Activated CD4-positive, alpha-beta memory T cell treated with anti-CD3 and anti-CD28 coated beads, Interleukin-2, amount 10 ng/mL, durations not matched to agents 7 days and 5 days (primary cell): Measurements from ENCODE around the gene BCAS3. TPM values are rescaled to one million over a fixed set of nuclear protein-coding genes. Genes with fewer than 3 reads are reported as not detected.
"Not testable (repeated sequence)": the region's sequence is repeated elsewhere in the genome, so short reads cannot be mapped to it uniquely, and the experiment has no call there.

Source experiments
- CTCF ChIA-PET: fragments of 350-600 bp; sonication (Branson Sonifier 250); formaldehyde crosslinking; loops from one replicate; lab custom pipeline; 2021; ENCODE audit warnings: antibody characterized with exemption, inconsistent platforms; lab: Charles Lee
- POLR2A ChIA-PET: fragments of 350-600 bp; sonication (Branson Sonifier 250); formaldehyde crosslinking; loops from one replicate; lab custom pipeline; 2021; ENCODE audit warnings: antibody characterized with exemption; lab: Charles Lee
- DNase-seq: peaks from one replicate; pipeline ENCODE4 v3.0.0-alpha.2; 2020
- H3K27ac Mint-ChIP-seq: one replicate; pipeline ENCODE4 v1.8.0; 2021; ENCODE audit warnings: mild to moderate bottlenecking, mixed read lengths
- H3K27me3 Mint-ChIP-seq: one replicate; pipeline ENCODE4 v1.8.0; 2021; ENCODE audit warnings: mixed read lengths
- H3K36me3 Mint-ChIP-seq: one replicate; pipeline ENCODE4 v1.8.0; 2021; ENCODE audit warnings: low read depth, mixed read lengths
- H3K4me1 Mint-ChIP-seq: one replicate; pipeline ENCODE4 v1.8.0; 2021; ENCODE audit warnings: mixed read lengths
- H3K4me3 Mint-ChIP-seq: one replicate; pipeline ENCODE4 v1.8.0; 2021; ENCODE audit warnings: mild to moderate bottlenecking, mixed read lengths
- H3K9me3 Mint-ChIP-seq: one replicate; pipeline ENCODE4 v1.8.0; 2021; ENCODE audit warnings: mixed read lengths
- total RNA-seq, 2 experiments: library from RNA; stranded (reverse); gene quantifications; one replicate each; pipeline ENCODE4 v1.2.3, GENCODE V29; 2021

BCAS3 gene
- total RNA-seq, 2 experiments from 2014 or later: 16.2 to 19.8 TPM

DNA sequence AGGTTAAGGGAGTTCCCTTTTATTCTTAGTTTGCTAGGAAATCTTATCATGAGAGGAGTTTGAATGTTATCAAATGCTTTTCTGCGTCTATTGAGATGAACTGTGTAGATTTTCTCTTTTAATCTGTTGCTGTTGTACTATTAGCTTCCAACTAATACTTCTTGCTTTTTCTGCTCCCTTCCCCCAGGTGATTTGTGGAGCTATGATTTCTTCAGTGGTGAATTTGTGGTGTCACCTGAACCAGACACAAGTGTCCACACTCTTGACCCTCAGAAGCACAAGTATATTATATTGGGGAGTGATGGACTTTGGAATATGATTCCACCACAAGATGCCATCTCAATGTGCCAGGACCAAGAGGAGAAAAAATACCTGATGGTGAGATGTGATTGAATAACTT is 29.9 kb upstream of the BCAS3 start:
- Mint-ChIP-seq H3K27me3 (no peaks in the 10 kb centered on the region), H3K36me3 (peaks cover 29% of the 10 kb centered on the region), H3K4me1 (peaks cover 12% of the 10 kb centered on the region), H3K9me3 (no peaks in the 10 kb centered on the region), H3K4me3 (no peak overlapping the region), H3K27ac (no peak overlapping the region)
- no peak for DNase-seq
- ChIA-PET CTCF (interaction anchor here (0.8 kb wide), 1 partner anchor 9 kb away, joined by 3 read pairs; no protein-coding TSS in a partner anchor), POLR2A (no interaction called here)

DNA sequence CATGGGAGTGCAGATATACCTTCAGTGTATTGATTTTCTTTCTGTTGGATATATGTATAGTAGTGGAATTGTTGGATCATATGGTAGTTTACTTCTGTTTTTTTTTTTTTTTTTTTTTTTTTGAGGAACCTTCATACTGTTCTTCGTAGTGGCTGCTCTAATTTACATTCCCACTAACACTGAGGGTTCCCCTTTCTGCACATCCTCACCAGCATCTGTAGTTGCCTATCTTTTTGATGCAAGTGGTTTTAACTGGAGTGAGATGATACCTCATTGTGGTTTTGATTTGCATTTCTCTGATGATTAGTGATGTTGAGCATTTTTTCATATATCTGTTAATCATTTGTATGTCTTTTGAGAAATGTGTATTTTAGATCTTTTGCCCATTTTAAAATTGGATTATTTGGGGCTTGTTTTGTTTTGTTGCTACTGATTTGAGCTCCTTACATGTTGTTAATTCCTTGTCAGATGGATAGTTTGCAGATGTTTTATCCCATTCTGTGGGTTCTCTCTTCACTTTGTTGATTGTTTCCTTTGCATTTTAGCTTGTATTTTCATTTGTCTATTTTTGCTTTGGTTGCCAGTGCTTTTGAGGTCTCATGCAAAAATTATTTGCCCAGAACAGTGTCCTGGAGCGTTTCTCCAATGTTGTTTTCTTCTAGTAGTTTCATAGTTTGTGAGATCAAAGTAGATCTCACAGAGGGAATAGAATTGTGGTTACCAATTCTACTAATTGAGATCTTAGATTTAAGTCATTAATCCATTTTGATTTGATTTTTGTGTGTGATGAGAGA is 25.0 kb upstream of the BCAS3 start:
- peaks cover 36% of the 10 kb centered on the region for H3K36me3 Mint-ChIP-seq
- POLR2A ChIA-PET: no interaction called here

DNA sequence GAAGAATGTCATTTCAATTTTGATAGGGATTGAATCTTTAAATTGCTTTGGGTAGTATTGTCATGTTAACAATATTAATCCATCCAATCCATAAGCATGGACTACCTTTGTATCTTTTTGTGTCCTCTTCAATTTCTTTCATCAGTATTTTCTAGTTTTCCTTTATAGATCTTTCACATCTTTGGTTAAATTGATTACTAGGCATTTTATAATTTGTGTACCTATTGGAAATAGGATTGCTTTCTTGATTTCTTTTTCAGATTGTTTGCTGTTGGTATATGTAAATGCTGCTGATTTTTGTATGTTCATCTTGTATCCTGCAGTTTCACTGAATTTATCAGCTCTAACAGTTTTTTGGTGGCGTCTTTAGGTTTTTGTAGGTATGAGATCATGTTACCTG is 24.1 kb upstream of the BCAS3 start:
- Mint-ChIP-seq H3K4me1 (peaks cover 17% of the 10 kb centered on the region), H3K9me3 (no peaks in the 10 kb centered on the region), H3K36me3 (peaks cover 33% of the 10 kb centered on the region), H3K27ac (no peak overlapping the region), H3K27me3 (no peaks in the 10 kb centered on the region), H3K4me3 (no peak overlapping the region)
- POLR2A ChIA-PET: no interaction called here
- DNase-seq: no peak
- CTCF ChIA-PET: no interaction called here

More for the DNA sequence above, 25.0 kb upstream of the BCAS3 start:
- H3K4me1 Mint-ChIP-seq: peaks cover 17% of the 10 kb centered on the region
- CTCF ChIA-PET: no interaction called here
- no peak overlapping the region for H3K27ac Mint-ChIP-seq
- H3K9me3 Mint-ChIP-seq: no peaks in the 10 kb centered on the region
- no peak for DNase-seq
- H3K4me3 Mint-ChIP-seq: no peak overlapping the region
- H3K27me3 Mint-ChIP-seq: no peaks in the 10 kb centered on the region

DNA sequence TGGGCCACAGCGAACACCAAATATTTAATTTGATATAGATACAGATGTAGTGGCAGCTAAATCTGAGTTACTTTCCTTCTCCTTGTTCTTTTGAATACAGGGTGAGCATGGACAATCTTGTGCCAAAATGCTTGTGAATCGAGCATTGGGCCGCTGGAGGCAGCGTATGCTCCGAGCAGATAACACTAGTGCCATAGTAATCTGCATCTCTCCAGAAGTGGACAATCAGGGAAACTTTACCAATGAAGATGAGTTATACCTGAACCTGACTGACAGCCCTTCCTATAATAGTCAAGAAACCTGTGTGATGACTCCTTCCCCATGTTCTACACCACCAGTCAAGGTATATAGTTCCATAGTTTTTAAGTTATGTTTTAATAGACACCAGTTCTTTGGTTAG is 21.2 kb upstream of the BCAS3 start:
- Mint-ChIP-seq H3K27ac (no peak overlapping the region), H3K4me3 (no peak overlapping the region), H3K9me3 (no peaks in the 10 kb centered on the region), H3K36me3 (peaks cover 19% of the 10 kb centered on the region), H3K4me1 (peaks cover 16% of the 10 kb centered on the region), H3K27me3 (no peaks in the 10 kb centered on the region)
- CTCF ChIA-PET: interaction anchor here (1.0 kb wide), 1 partner anchor 18 kb away, joined by 3 read pairs; no protein-coding TSS in a partner anchor
- POLR2A ChIA-PET: no interaction called here
- DNase-seq: no peak

DNA sequence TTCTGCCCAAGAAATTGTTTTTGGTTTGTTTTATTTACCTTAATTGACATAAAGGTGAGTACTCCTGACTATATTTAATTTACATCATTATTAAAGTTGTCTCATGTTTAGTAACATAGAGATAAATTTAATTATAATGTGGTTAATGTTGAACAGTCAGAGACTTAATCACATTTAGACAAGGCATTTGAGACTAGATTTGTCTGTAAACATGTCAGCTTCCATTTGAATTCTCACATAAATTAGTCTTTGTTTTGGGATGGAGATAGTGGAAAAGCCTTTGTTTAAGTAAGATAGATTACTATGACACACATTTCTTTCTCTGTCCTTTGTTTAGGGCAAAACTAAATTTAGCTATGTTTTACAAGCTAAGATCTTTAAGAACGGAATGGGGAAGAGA is 18.5 kb upstream of the BCAS3 start:
- CTCF ChIA-PET: interaction anchor here (1.1 kb wide), 1 partner anchor 18 kb away, joined by 3 read pairs; no protein-coding TSS in a partner anchor
- no peak overlapping the region for H3K27ac Mint-ChIP-seq

DNA sequence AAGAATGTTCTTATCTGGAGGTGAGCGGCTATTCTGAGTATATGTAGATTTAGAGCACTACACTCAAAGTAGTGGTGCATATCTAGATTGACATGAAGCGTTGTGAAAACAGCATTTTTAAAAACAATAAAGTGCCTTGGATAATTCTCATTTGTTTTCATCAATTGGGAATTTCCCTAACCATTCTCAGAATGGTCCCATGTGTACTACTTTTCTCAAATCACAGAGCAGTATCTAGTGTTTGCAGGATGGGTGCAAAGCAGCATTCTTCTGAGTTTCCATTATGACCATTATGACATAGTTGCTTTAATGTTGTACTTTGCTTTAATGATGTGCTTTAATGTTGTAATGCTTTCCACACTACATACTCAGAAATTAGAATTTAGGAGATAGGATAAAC is 16.2 kb upstream of the BCAS3 start:
- H3K27ac Mint-ChIP-seq: no peak overlapping the region
- no peak overlapping the region for H3K4me3 Mint-ChIP-seq

More for the DNA sequence above, 18.5 kb upstream of the BCAS3 start:
- H3K9me3 Mint-ChIP-seq: no peaks in the 10 kb centered on the region
- peaks cover 1% of the 10 kb centered on the region for H3K4me1 Mint-ChIP-seq
- DNase-seq: no peak
- H3K27me3 Mint-ChIP-seq: no peaks in the 10 kb centered on the region
- POLR2A ChIA-PET: no interaction called here
- H3K36me3 Mint-ChIP-seq: peaks cover 18% of the 10 kb centered on the region
- no peak overlapping the region for H3K4me3 Mint-ChIP-seq

DNA sequence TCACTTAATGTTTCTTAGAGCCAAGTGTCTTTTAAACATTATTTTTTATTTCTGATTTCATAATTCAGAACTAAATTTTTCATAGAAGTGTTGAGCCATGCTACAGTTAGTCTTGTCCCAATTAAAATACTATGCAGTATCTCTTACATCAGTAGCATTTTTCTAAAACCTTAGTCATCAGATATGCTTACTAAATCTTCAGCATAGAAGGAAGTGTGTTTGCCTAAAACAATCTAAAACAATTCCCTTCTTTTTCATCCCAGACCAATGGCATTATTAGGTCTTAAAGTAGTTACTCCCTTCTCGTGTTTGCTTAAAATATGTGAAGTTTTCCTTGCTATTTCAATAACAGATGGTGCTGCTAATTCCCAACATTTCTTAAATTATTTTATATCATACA is 13.6 kb upstream of the BCAS3 start:
- ChIA-PET CTCF (no interaction called here), POLR2A (no interaction called here)
- no peak for DNase-seq
- Mint-ChIP-seq H3K4me1 (peaks cover 6% of the 10 kb centered on the region), H3K36me3 (peaks cover 16% of the 10 kb centered on the region), H3K9me3 (no peaks in the 10 kb centered on the region), H3K27ac (no peak overlapping the region), H3K27me3 (no peaks in the 10 kb centered on the region), H3K4me3 (no peak overlapping the region)

More for the DNA sequence above, 16.2 kb upstream of the BCAS3 start:
- CTCF ChIA-PET: no interaction called here
- Mint-ChIP-seq H3K4me1 (no peaks in the 10 kb centered on the region), H3K27me3 (no peaks in the 10 kb centered on the region), H3K36me3 (peaks cover 26% of the 10 kb centered on the region), H3K9me3 (no peaks in the 10 kb centered on the region)
- DNase-seq: no peak
- POLR2A ChIA-PET: no interaction called here

DNA sequence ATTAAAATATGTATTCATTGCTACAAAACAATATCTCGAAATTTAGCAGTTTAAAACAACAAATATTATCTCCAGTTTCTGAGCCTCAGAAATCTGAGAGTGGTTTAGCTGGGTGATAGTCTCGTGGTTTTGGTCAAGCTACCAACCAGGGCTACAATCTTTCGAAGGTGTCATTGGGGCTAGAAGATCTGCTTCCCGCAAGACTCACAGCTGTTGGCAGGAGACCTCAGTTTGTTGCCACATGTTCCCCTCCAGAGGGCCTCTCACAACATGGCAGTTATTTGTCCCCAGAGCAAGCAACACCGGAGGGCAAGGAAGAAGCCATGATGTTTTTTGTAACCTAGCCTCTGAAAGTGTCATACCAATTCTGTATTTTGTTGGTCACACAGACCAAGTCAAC is 12.0 kb upstream of the BCAS3 start:
- H3K36me3 Mint-ChIP-seq: peaks cover 16% of the 10 kb centered on the region
- H3K9me3 Mint-ChIP-seq: no peaks in the 10 kb centered on the region
- ChIA-PET CTCF (no interaction called here), POLR2A (no interaction called here)
- no peaks in the 10 kb centered on the region for H3K27me3 Mint-ChIP-seq
- peaks cover 6% of the 10 kb centered on the region for H3K4me1 Mint-ChIP-seq
- no peak overlapping the region for H3K4me3 Mint-ChIP-seq
- H3K27ac Mint-ChIP-seq: no peak overlapping the region
- DNase-seq: no peak

DNA sequence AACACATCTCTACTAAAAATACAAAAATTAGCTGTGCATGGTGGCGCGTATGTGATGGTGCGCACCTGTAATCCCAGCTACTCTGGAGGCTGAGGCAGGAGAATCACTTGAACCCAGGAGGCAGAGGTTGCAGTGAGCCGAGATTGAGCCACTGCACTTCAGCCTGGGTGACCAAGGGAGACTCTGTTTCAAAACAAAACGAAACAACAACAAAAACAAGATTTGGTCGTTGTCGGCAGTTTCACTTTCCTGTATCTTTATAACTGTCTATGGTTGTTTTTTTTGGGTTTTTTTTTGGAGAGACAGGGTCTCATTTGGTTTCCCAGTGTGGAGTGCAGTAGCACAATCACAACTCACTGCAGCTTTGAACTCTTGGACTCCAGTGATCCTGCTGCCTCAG is 8.9 kb upstream of the BCAS3 start:
- H3K27me3 Mint-ChIP-seq, CTCF ChIA-PET, H3K9me3 Mint-ChIP-seq, H3K27ac Mint-ChIP-seq, H3K36me3 Mint-ChIP-seq, H3K4me1 Mint-ChIP-seq, H3K4me3 Mint-ChIP-seq, DNase-seq: not testable (repeated sequence)
- POLR2A ChIA-PET: interaction anchor here (2.9 kb wide), 1 partner anchor 8 kb away, joined by 9 read pairs; the partner anchor contains the start of gene BCAS3

DNA sequence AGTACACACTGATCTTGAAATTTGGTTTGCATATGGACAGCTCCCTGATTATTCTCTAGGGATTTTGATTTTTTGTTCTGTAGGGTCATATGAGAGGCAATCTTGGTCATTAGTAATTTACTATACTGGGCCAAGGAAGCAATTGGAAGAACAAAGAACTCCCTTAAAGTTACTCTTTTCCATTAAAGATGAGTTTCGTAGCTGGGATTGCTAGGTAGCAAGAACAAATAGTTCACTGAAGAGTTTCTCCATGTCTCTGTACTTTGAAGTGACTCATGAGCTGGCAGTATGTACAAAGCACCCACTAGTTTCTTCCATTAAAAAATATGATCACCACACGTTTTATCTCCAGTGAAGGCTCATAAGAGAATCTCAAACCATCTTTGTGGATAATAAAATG is 6.2 kb upstream of the BCAS3 start:
- CTCF ChIA-PET: no interaction called here
- DNase-seq: no peak
- Mint-ChIP-seq H3K4me1 (peaks cover 6% of the 10 kb centered on the region), H3K27ac (no peak overlapping the region), H3K36me3 (no peaks in the 10 kb centered on the region), H3K9me3 (peaks cover 4% of the 10 kb centered on the region), H3K4me3 (no peak overlapping the region), H3K27me3 (no peaks in the 10 kb centered on the region)
- POLR2A ChIA-PET: no interaction called here

DNA sequence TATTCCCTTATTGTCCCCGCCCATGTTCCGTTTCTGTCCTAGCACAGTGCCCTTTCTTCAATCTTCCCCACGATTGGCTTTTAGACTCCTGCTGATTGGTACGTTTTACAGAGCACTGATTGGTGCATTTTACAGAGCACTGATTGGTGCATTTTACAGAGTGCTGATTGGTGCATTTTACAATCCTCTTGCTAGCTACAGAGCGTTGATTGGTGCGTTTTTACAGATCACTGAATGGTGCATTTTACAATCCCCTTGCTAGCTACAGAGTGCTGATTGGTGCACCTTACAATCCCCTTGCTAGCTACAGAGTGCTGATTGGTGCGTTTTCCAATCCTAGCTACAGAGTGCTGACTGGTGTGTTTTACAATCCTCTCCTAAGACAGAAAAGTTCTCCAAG is 3.0 kb upstream of the BCAS3 start:
- H3K9me3 Mint-ChIP-seq, DNase-seq, H3K4me3 Mint-ChIP-seq, POLR2A ChIA-PET, H3K36me3 Mint-ChIP-seq, H3K27me3 Mint-ChIP-seq: not testable (repeated sequence)
- Mint-ChIP-seq H3K27ac (peak overlapping the region; percentile 14), H3K4me1 (peaks cover 16% of the 10 kb centered on the region)
- CTCF ChIA-PET: interaction anchor here (1.6 kb wide), 1 partner anchor 15 kb away, joined by 3 read pairs; no protein-coding TSS in a partner anchor

DNA sequence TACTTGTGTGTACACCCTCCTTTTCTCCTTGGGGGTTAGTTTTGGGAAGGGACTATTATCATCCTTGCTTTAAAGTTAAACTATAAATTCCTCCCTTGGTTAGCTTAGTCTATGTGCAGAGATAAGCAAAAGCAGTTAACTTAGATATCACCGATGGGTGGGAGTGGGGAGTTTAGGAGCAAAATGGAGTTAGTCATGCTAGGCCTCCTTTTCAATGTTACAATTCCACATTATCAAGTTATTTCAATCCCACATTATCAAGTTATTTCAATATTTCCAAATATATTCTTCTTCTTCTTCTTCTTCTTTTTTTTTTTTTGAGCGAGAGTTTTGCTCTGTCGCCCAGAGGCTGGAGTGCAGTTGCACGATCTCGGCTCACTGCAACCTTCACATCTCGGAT is 1.7 kb upstream of the BCAS3 start:
- H3K9me3 Mint-ChIP-seq: peaks cover 4% of the 10 kb centered on the region
- ChIA-PET CTCF (no interaction called here), POLR2A (interaction anchor here (2.0 kb wide), 1 partner anchor 284 kb away, joined by 9 read pairs; the partner anchor contains the start of gene USP32)
- H3K27me3 Mint-ChIP-seq: no peaks in the 10 kb centered on the region
- H3K4me1 Mint-ChIP-seq: peaks cover 16% of the 10 kb centered on the region
- H3K36me3 Mint-ChIP-seq: no peaks in the 10 kb centered on the region
- H3K27ac Mint-ChIP-seq: no peak overlapping the region
- peak overlapping the region; percentile 35 for H3K4me3 Mint-ChIP-seq
- no peak for DNase-seq

DNA sequence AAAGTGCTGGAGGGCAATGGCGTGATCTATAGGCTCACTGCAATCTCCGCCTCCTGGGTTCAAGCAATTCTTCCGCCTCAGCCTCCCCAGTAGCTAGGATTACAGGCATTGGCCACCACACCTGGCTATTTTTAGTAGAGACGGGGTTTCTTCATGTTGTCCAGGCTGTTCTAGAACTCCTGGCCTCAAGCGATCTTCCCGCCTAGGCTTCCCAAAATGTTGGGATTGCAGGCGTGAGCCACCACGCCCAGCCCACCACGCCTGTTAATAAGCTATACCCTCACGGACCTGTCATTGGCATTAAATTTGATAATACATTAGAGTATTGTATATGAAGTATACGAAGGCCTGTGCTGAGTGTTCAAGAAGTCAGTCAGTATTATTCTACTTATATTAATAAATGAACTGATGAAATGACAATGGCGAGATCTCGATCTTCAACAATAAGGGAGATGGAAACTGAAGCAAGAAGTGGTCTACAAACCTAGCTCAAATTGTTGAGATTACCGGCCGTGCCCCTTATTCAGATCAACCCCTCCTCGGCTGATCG is 818 bp upstream of the BCAS3 start:
- H3K36me3 Mint-ChIP-seq: no peaks in the 10 kb centered on the region
- H3K27me3 Mint-ChIP-seq: no peaks in the 10 kb centered on the region
- H3K4me1 Mint-ChIP-seq: peaks cover 16% of the 10 kb centered on the region
- DNase-seq: no peak
- H3K27ac Mint-ChIP-seq: peak overlapping the region; percentile 69
- ChIA-PET CTCF (interaction anchor here (0.6 to 1.2 kb wide), 4 partner anchors 10 to 77 kb away, joined by 3 to 5 read pairs (median 3); partner anchors contain the start of gene PPM1D), POLR2A (interaction anchor here (0.8 to 2.0 kb wide), 10 partner anchors 9 to 1387 kb away, joined by 3 to 17 read pairs (median 4); partner anchors contain the start of genes BRIP1, PPM1D and USP32)
- H3K4me3 Mint-ChIP-seq: peak overlapping the region; percentile 86
- H3K9me3 Mint-ChIP-seq: peaks cover 4% of the 10 kb centered on the region
